Hepatocyte (in vitro differentiated cells): ENCODE results near the gene CDH4.

Experiments used
- EZH2 ChIP-seq: fragments of 200-600 bp; sonication (generic); IDR thresholded peaks from 2 replicates; pipeline ENCODE4 v1.6.1; 2016; ENCODE audit warnings: antibody characterized with exemption, mild to moderate bottlenecking, borderline replicate concordance
- EZH2phosphoT487 ChIP-seq: fragments of 200-600 bp; sonication (generic); IDR thresholded peaks from one replicate; pipeline ENCODE4 v1.6.1; 2018; ENCODE audit warnings: antibody characterized with exemption, mild to moderate bottlenecking, low read depth, moderate library complexity; ENCODE audit not compliant: unreplicated experiment, severe bottlenecking
- TF ChIP-seq, protein P1 (sequence below): fragments of 200-600 bp; sonication (generic); IDR thresholded peaks from 2 replicates; pipeline ENCODE4 v1.5.1; 2016; ENCODE audit warnings: antibody characterized with exemption, mild to moderate bottlenecking; ENCODE audit not compliant: poor library complexity

DNA sequence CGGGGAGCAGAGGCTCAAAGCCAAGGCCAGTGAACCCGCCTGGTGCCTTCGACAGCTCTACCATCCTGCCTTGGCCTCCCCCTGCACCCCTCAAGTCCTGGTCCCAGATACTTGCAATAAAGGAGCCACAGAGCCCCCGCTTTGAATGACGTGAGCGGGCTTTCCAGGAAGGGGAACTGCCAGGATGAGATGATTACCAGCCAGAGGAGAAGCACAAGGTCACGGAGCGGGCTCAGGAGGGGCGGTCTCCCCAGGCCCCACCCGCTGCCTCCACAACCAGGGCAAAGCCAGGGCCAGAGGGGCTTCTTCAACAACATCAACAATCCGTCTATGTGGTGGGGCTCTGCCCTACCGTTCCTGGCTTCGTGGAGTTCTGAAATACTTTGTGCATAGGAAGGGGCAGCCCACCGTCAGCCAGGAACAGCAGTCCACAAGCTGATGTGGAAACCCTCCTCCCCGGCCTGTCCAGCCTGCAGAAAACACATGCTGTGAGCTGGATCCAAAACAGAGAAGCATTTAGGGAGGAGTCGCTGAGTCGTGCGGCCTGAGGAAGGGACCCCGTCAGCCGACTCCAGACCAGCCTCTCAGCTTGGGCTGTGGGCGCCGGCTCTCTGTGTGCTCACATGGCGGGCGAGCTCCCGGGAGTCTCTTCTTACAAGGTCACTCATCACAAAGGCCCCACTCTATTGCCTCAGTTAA lies 392.5 kb downstream of the CDH4 start:
- TF ChIP-seq, protein P1, sequence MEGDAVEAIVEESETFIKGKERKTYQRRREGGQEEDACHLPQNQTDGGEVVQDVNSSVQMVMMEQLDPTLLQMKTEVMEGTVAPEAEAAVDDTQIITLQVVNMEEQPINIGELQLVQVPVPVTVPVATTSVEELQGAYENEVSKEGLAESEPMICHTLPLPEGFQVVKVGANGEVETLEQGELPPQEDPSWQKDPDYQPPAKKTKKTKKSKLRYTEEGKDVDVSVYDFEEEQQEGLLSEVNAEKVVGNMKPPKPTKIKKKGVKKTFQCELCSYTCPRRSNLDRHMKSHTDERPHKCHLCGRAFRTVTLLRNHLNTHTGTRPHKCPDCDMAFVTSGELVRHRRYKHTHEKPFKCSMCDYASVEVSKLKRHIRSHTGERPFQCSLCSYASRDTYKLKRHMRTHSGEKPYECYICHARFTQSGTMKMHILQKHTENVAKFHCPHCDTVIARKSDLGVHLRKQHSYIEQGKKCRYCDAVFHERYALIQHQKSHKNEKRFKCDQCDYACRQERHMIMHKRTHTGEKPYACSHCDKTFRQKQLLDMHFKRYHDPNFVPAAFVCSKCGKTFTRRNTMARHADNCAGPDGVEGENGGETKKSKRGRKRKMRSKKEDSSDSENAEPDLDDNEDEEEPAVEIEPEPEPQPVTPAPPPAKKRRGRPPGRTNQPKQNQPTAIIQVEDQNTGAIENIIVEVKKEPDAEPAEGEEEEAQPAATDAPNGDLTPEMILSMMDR, result no peak
- TF ChIP-seq EZH2phosphoT487 (no peak), EZH2 (no peak)
